Retina (tissue), 1 donor: ENCODE measurements around the gene KAZN.

Experiments
- DNase-seq: peaks from one replicate; pipeline ENCODE4 v3.0.0-alpha.2; 2016

Gene KAZN

DNA sequence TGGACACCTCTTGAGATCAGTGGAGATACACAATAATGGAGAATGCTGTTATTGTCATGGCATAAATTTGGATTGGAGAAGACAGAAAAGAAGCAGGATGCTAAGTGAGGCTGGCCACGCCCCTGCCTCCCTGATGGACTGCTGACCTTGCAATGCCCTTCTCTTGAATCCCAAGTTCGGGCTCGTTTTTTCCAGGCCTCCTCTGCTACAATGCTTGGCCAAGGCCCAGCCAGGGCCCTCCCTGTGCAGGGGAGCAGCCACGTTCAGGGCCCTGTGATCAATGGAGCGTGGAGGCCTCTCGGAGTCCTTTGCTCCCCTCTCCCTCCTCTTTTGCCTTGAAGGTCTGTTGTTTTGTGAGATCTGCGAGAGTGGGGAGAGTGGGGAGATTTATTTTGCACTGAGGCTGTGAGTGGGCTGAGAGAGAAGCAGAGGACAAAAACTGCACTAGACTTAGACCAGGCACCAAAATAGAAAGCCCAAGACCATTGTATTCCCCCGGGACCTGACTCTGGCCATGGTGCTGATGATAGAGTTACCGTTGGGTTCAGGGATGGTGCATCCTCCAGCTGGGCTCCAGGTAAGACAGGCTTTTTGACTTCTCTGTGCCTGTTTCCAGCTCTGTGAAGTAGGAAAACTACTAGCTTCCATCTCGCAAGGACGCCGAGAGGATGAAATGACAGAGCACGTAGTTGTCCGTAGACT, 268.6 kb downstream of the KAZN start:
- DNase-seq = peak; percentile 23

DNA sequence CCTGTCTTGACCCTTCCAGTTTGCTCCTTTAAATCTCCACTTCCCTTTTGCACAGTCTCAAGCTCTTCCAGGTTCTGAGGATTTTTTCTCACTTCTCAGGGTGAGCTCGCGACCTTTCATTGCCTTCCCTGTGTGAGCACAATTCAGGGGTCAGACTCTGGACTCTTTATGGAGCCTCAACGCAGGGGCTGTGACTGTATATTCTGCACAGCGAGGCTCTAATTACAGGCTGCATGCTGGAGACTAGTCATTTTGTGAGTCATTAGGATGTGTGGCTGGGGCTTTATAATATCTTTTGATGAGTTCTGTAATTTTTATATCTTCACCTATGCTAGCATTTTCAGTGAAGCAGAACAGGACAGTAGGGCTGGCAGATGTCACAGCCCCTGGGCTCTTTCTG, 270.7 kb downstream of the KAZN start:
- peak; percentile 35 for DNase-seq

DNA sequence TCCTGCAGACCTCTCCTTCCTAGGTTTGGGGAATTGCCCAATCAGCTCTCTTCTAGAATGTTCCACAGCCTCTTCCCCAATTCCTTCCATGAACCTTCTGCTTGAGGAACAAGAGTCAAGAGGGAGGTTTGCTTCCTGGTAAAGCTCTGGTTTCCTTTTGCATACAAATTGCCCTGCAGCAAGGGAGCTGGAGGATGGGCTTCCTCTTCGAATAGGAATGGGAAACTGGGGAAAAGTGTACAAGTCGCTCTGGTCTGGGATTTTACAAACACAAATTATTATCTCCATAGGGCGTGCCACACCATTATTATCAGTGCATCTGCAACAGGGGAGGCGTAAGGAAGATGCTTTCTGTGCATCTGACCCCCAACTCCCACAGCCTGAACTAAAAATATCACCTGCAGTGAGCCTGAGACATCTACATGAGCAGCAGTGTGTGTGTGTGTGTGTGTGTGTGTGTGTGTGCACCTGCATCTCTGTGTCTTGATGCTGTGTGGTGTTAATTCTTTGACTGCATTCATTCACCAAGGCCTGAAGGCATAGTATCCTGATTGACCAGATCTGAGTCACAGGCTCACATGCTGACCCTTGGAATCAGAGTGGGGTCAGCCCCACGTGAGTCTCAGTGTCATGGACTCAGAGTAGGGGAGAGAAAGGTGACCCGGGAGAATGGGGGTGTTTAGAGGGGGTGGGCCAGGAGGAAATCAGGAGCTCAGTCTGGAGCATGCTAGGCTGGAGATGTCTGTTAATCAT, 272.9 kb downstream of the KAZN start:
- no peak for DNase-seq

DNA sequence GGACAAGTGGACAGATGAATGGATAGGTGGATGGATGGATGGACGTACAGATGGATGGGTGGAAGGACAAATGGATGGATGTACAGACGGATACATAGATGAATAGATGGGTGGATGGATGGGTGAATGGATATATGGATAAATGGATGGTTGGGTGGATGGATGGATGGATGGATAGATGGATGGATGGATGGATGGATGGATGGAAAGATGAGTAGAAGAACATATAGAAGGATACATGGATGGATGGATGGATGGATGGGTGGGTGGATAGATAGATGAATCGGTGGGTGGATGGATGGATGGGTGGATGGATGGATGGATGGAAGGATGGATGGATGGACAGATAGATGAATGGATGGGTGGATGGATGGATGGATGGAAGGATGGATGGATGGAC, 274.3 kb downstream of the KAZN start:
- DNase-seq = no peak

DNA sequence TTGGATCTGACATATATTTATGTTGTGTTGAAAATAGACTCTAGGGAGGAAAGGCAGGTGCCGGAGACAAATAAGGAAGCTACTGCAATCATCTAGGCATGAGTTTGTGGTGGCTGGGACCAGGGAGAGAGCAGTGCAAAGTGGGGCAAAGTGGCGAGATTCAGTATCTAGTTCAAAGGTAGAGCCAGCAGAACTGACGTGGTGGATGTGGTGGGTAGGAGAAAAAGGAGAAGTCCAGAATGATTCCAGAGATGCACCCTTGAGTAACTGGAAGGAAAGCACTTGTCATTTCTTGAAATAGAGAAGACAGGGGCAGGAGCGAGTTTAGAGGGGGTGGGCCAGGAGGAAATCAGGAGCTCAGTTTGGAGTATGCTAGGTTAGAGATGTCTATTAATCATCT, 275.2 kb downstream of the KAZN start:
- DNase-seq = no peak

DNA sequence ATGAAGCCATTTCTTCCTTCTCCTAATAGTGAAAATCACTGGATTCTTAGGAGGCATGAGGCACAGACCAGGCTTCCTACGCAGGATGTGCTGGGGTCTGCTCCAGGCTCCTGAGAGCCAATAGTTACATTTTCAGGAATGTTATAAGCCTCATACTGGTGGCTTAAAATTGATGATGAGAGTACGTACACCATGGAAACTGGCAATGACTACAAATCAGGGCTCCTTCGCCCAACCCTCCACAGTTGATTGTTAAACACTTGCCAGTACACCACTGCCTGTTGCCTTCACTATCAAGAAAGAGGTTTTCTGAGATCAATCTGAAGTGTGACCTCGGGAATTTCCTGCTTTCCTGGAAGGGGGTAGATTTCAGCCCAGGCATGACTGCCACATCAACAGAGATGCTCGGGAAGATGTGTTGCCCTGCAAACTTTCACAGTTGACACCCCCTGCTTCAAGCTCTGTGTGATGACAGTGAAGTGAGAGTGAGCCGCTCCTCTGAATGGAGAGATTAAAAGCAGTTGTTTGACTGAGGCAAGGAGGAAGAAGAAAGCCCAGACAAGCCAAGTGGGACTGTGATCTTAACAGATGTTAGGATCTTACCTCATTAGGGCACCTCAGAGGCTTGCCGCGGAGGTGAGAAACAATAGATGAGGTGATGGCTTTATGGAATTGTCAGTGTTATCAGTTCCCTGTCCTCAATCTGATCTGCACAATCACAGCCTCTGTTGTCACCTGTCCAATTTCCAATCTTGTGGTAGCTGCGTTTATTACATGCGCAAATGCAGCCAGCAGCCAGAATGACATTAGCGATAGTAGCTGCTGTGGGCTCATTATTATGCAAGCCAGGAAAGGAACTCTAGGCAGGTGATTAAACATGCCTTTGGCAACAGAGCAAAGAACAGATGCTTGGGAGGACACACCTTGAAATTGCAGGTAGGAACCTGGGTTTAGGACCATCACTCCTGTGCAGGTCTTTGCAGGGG, 277.3 kb downstream of the KAZN start:
- DNase-seq = no peak

DNA sequence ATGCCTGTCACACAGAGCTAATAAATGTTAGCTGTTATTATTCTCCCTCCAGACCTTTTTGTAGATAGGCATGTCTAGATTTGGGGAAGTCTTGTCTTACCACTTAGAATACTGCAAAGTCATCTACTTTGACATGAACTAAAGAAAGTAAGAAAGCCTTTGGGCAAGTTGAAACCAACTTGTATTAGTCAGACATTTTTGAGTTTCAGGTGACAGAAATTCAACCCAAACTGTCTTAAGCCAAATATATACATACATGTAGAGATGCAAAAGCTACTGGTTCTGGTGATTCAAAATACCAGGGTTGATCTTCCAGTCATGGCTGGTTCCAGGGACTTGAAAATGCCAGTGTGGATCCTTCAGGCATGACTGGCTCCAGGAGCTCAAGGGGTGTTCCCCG, 278.3 kb downstream of the KAZN start:
- no peak for DNase-seq

DNA sequence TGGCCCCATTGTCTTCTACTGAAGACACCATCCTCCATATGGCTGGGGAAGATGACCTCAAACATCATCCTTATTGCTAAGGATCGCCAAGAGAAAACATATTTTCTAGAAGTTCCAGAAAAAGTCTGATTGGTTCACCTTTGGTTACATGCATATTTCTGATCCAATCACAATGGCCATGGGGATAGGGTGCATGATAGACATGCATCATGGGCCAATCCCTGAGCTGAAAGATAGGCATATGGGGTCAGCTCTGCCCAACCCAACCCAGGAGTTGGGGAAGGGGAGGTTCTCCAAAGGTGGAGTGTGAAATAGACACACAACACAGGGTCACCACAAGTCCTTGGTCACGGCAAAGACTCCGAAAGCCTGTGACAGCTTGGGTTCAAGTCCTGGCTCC, 278.7 kb downstream of the KAZN start:
- no peak for DNase-seq

DNA sequence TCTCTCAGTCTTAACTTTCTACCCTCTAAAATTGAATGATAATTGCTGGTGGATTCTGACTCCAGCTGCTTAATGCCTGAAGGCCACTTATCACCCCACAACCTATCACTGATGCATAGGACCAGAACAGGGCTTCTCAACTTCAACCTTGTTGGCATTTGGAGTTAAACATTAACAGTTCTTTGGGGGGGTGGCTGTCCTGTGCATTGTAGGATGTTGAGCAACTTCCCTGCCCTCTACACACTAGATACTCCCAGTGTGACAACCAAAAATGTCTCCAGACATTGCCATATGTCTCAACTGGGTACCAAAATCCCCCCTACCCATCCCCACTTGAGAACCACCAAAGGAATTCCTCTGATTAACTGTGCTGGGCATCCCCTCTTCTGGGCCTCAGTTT, 279.6 kb downstream of the KAZN start:
- DNase-seq = no peak

DNA sequence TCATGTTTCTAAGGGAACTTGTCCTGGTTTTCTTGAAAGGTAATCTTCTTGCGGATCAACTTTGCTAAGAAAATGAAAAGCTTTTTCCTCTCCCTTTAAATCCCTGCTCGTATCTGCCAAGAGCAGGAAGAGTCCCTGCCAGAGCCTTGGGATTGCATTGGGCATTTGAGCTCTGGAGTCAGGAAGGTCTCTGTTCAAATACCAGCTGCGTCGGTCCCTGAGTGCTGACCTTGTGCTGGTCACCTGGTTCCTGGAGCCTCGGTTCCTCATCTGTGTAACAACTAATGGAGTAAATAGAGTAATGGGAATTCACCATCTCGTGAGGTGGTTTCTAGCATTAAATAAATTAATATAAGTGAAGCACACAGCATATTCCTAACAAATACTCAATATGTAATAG, 280.5 kb downstream of the KAZN start:
- DNase-seq = no peak

DNA sequence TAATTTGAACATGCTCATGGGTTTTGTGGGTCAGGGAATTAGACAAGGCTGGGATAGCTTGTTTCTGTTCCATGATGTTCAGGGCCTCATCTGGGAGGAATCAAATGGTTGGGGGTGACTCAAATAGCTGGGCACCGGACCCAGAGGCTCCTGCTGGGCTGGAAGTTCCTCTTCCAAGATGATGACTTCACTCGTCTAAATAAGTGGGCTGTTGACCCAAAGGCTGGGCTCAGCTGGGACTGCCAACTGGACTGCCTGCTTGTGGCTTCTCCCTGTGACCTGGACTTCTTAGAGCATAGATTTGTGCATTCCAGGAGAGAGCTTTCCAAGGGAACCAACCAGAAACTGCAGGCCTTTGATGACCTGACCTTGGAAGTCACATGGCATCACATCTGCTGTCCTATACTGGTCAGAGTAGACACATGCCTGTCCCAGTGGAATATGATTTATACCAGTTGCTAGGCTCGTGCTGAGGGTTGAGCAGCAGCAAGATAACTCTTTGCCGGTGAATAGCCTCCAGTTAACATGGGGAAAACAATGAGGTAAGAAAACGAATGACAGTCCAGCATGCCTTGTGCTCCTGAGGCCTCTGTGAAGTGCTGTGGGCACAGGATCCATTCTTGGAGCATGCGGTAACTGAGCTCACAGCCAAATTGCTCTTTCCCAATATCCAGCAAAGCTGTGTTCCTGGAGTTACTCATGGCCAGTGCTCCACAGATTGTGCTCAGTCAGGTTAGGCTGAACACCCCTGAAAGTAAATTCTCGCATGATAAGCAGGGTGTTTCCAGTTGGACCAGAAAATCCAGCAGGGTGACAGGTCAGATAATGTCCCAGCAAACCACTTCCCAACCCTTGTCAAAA, 282.2 kb downstream of the KAZN start:
- no peak for DNase-seq

DNA sequence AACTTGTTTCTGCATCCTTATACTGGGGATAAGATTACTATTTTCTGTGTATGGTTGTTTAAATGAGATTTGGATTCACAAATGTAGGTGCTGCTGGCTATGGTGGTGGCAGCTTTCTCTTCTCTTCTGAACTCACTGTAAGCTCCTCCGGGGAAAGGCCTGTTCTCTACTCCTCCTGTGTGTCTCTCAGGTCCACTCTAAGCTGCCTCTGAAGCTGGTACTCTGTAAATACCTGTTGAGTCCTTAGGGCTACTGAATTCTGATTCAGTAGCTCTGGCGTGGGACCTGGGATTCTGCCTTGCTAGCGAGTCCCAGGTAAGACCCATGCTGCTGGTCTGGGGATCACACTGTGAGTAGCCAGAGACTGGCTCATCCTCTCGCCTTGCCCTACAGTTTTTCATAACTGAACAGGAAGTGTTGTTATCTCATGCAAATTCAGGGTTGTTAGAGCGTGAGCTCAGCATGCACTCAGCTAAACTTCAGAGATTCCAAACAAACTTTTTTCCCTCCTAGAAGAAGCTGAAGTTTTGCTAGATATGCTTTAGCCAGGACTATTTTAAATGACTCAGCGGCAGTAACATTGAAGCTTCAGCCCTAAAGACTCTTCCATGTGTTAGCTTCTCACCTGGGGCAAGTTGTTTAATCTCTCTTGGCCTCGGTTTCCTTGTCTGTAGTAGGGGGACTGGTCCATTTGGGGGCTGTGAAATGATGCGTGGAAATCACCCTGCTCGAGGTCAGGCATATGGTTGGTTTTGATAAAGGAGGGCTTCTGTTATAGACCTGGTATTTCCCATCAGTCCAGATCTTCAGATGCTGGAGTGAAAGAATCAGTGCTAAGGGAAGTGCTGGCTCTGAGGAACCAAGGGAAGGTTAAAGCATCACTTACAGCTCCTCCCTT, 283.5 kb downstream of the KAZN start:
- DNase-seq = no peak

DNA sequence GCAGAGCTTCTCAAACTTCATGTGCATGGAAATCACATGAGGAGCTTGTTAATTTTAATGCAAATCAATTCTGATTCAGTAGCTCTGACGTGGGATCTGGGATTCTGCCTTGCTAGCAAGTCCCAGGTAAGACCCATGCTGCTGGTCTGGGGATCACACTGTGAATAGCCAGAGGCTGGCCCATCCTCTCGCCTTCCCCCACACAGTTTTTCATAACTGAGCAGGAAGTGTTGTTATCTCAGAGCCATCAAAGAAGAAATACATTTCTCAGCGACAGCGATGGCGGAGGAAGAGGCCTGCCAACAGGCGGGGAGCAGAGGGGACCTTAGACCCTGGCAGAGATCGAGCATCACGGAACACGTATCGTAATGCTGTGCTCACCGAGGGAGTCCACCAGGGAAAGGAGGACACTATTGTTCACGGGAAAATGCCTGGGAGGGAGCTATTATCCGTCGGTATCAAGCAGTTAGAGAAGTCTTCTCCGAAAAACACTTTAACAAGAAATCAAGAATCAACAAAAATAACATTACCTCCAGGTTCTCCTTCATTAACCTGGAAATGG, 286.2 kb downstream of the KAZN start:
- no peak for DNase-seq

DNA sequence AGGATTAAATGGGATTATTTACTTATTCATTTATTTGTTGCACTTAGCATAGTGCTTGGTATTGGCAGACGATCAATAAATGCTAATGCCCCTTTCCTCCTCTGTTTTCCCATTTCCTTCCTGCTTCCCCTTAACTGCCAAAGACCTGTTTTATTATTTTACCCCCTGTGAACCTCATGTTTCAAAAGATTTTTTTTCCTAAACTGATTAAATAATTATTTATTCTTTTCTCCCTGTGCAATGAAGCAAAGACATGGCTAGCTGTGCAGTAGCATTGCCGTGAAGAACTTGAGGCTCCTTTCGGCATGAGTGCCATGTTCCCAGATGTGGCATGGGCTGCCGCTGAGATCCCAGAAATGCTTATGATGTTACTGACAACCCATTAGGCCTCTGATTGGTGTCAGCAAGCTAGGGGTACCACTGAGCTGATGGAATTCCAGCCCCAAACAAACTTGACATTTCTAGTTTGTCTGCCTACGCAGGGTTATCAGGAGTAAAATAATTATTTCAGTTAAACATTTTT, 288.6 kb downstream of the KAZN start:
- no peak for DNase-seq

DNA sequence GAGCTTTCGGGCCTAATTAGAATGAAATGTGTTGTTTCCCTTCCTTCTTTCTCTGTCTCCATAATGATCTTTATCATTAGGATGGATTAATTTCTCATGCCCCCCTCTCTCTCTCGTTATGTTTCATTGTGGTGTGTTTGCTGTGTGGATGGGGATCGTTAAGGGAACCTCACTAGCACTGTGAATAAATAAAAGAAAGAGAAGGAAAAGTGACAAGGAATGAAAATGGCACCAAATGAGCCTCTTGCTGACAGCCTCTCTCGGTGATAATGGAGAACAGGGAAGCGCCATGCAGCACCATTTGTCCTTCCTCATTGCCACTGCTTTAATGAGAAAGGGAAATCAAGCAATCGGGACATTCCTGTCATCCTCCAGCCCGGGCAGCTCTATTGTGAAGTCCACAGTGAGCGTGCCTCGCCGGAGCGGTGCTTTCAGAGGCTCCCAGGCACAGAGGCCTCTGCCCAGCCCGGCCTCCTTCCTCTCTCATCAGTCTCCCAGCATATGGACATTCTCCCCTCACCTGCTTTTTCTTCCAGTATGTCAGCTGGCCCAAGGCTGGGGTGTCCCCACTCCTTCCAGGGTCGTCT, 289.4 kb downstream of the KAZN start:
- DNase-seq = peak; percentile 87

DNA sequence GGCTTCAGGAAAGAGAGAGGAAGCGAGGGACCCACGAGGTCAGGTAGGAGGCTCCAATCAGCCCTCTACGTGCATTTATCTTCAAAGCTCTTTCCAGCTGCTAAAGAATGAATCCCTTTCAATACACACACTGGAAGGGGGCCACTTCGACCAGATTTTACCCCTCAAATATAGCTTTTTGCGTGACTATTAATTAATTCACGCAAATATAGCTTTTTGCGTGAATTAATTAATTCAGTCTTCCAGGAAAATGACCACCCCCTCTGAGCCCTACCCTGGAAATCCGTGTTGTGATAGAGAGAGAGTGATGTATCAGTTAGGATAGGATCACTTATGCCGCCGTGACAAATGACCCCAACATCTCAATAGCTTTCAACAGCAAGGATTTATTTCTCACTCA, 289.9 kb downstream of the KAZN start:
- no peak for DNase-seq

DNA sequence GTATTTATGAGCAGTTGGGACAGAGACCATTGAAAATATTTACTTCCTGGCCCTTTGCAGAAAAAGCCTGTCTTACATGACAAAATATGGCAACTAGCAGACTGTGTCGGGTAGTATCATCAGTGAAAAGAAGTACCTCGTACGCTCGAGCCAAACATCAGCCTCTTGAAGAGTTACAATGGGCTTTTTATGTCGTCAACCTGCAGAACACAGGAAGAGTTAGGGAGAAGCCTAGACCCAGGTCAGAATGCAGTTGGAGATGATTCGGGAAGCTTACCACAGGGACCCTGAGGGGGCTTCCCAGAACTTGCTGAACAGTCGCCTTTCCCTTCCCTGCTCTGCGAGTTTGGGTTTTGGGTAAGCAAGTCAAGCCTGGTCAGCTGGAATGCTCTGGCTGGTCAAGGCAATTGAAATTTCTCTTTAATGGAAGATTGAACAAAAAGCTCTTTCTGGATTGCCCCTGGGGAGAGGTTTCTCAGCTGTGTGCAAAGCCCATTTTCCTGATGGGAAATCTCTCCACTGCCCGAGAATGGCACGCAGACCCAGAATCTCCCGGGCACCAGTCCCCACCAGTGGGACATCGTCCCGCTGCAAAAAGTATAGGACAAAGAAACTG, 291.4 kb downstream of the KAZN start:
- no peak for DNase-seq

DNA sequence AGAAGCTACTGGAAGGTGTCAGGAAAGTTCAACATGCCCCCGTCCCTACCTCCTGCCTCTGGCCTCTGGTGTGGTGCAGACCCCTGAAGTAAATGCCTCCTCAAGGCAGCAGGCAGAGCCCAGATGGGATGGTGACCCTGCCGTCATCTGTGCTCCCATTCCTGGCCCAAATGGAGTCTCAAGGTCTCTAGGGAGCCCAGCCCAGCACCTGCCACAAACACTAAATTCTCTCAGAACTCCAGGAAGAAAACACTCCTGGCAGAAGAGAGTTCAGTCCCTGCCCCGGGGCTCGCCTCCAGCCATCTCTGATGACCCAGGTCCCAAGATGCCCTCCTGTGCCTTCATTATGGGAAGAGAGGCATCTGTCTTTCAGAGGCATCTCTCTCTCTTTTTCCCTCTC, 293.5 kb downstream of the KAZN start:
- DNase-seq = peak; percentile 32

DNA sequence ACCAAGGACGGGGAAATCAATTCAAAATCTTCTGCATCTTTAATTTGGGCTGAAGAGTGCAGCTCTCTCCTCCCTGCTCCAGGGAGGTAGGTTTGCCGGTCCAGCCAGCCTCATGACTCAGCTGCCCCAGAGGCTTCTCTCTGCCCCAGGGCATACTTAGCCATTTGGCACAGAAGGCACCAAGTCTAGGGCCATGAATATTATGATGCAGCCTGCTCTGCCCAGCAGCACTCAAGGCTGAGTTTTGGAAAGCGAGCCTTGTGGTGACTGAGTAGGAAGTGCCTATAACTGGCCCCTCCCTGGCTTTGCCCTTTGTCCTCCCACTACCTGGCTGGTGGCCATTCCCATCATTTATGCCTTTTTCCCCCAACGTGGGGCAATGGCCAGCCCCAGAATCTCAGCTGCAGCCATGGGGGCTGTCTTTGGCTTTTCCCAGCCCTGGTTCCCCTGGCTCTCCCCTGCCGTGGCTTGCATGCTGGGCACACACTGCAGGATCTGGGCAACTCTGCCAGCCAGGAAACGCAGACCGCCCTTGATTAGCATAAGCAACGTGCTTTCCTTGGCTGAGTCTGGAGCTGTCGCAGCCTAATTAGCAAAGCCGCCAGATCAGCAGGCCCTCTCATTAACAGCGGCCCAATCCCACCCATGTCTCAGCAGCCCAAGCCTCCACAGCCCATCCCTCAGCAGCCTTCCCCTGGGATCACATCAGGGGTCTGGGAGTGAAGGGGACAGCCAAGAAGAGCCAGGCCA, 296.5 kb downstream of the KAZN start:
- peak; percentile 71 for DNase-seq
